8988T (cell line): ENCODE data around the gene DTX2.
"Not testable (repeated sequence)": the region's sequence is repeated elsewhere in the genome, so short reads cannot be mapped to it uniquely, and the experiment has no call there.

Experiments used
- DNase-seq: peaks from one replicate; pipeline ENCODE4 v3.0.0; 2011

Gene DTX2

GRCh38 chr7:76445577-76446008, 15.9 kb upstream of the DTX2 start:
- not testable (repeated sequence) for DNase-seq

DNA sequence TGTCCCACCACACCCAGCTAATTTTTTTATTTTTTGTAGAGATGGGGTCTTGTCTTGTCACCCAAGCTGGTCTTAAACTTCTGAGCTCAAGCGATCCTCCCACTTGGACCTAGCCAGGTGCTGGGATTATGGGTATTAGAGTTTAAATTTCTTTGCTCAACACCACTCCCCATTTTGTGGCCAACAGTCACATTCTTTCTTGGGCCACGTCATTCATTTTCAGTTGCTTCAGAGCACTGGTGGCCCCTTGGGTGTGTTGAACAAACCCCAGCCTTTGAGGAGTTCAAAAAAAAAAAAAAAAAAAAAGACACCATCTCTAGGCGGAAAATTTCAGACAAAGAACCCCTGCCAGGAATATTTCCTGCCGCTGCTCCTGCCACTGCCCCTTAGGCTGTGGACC, 4.5 kb upstream of the DTX2 start:
- DNase-seq = not testable (repeated sequence)

DNA sequence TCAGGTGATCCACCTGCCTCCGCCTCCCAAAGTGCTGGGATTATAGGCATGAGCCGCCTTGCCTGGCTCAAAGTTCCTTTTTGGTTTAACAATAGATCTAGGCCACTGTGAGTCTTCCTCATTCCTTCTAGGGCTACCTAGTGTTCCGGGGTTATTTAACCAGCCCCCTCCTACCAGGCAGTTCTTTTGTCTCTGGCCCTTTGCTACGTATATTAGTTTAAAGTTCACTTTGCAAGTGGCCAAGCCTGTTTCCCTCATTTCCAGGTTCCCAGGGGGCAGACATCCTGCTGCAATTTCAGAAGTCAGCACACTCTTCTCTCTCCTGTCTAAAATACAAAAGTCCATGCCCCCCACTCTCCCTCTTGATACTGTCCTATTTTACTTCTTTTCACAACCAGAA, 3.0 kb upstream of the DTX2 start:
- DNase-seq = not testable (repeated sequence)

DNA sequence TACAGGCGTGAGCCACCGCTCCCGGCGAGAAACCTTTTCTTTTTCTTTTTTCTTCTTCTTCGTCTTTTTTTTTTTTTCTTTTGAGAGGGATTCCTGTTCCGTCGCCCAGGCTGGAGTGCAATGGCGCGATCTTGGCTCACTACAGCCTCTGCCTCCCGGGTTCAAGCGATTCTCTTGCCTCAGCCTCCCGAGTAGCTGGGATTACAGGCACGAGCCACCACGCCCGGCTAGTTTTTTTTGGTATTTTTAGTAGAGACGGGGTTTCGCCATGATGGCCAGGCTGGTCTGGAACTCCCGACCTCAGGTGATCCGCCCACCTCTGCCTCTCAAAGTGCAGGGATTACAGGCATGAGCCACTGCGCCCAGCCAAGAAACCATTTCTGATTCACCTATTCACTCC, 742 bp upstream of the DTX2 start:
- not testable (repeated sequence) for DNase-seq

GRCh38 chr7:76462271-76462882, 868 bp downstream of the DTX2 start:
- DNase-seq = not testable (repeated sequence)

DNA sequence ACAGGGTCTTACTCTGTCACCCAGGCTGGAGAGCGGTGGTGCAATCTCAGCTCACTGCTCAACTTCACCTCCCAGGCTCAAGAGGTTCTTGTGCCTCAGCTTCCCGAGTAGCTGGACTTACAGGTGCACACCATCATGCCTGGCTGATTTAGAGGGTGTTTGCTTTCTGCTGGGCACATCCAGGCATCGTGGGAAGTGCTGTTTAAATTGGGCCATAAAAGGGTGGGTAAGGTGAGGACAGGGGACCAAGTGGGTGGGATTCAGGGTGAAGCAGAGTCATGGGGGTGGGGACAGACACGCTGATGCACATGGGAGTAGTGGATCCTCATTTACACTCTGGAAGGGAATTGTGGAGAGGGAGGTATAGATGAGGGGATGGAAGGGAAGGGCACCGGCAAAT, 3.5 kb downstream of the DTX2 start:
- not testable (repeated sequence) for DNase-seq

DNA sequence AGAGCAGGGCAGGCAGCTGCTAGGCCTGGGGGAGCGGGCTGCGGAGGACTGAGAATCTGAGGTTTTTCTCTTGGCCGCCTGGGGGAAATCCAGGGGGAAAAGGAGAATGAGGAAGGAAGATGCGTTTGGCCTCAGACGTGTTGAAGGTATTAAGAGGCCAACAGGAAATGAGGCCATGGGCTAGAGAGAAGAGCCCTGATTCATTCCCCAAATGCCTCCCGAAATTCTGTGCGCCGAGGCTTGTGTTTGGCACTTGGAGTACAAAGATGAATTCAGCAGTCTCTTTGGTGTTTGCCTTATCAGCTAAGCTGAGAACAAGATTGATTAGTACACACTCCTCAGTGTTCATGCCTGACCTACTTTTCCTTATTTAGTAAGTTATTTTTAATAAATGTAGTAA, 4.4 kb downstream of the DTX2 start:
- not testable (repeated sequence) for DNase-seq

DNA sequence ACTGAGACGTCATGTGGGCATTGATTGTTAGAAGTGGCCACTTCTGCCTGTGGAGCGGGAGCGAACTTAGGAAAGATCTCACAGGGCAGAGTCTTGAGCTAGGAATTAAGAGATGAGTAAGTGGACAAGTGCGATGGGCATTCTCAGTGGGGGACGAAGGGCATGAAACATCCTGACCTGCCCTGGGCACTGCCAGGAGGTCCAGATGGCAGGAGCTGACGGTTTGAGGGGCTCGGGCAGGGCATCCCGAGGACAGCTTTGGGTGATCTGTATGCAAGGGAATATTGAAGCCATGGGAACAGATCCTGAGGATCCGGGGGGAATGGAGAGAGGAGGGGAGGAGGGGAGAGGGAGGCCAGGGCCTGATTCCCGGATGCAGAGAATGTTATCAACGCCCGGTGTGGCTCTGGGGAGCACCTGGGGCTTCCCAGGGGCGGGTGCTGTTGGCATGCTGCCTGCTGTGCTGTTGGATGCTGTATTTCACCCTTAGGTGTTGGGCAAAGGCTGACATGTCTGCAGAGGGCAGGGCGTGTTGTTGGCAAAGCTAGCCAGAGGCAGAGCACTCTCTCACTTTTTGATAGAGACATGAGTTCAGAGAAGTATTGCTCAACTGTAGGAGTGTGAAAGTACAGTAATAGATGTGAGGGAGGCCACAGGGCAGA, 6.4 kb downstream of the DTX2 start:
- DNase-seq = peak; percentile 9

GRCh38 chr7:76471556-76472221, 10.2 kb downstream of the DTX2 start:
- not testable (repeated sequence) for DNase-seq

DNA sequence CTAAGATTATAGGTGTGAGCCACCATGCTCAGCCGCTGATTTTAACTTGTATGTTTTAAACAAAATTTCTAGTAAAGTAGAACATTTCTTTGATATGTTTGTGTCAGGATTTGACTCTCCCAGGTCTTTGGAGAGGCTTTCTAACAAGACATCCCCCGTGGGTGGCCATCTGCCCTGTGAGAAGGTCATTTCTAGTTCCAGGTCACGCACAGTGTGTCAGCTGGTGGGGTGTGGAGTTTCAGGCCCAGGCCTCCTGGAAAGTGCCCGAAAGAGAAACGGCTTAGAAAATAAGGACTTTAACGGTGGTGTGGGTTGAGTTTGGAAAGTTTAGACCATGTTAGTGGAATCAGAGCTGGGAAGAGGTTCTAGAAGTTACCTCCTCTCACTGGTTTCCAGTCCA, 11.6 kb downstream of the DTX2 start:
- not testable (repeated sequence) for DNase-seq

DNA sequence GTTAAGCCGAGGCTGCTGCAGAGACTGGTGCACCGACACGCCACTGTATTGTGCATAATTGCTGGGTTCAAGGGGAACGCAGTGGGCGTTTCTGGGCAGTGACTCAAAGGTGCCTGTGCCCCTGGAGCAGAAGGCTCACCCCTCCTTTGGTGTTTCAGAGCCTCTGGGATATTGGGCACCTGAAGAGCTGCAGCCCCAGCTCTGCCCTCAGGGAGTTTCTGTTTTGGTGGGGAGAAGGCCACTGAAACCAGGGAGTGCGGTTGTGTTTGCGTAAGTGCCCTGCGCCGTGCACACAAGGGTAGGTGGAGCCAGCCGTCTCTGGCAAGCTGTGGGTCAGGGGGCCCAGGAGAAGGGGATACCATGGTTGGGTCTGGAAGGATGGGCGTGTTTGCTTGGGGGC, 14.8 kb downstream of the DTX2 start:
- not testable (repeated sequence) for DNase-seq

DNA sequence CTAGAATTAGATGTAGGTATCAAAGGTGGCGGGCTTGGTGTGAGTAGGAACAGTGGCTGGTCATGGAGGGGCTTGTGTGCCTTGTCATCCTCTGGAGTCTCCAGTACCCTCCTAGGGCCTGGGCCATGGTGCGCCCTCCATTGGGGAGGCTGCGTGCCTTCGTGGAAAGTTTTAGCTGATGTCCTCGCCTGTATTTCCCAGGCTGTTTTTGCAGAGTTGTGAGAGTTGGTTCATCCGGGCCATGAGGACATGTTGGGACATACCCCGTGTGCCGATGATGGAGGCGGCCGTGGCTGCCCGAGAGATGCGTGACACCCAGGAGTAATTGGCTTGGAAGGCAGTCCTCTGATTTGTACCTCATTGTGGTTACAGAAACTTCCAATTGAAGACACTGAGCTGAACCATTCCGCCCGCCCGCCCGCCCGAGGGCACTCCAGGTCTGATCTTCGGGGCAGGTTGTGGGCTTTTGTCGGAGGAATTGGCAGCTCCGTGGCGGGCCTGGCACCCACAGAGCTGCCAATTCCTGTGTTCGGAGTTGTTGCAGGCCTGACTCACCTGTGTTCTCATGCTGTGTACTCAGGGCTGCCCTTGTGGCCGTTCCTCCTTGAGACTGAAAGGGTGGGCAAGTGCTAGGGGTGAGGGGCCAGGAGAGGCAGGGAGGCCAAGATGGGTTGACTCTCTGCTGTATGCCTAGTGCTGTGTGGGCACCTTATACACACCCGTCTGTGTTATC, 15.4 kb downstream of the DTX2 start:
- not testable (repeated sequence) for DNase-seq

- not testable (repeated sequence) for DNase-seq
Observed at GRCh38 chr7:76479628-76480027, 18.1 kb downstream of the DTX2 start.

- not testable (repeated sequence) for DNase-seq
Observed at GRCh38 chr7:76480403-76481253, 19.1 kb downstream of the DTX2 start.

DNA sequence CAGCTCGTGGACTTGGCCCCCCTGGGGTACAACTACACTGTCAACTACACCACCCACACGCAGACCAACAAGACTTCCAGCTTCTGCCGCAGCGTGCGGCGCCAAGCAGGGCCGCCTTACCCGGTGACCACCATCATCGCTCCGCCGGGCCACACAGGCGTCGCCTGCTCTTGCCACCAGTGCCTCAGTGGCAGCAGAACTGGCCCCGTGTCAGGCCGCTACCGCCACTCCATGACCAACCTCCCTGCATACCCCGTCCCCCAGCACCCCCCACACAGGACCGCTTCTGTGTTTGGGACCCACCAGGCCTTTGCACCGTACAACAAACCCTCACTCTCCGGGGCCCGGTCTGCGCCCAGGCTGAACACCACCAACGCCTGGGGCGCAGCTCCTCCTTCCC, 21.2 kb downstream of the DTX2 start:
- not testable (repeated sequence) for DNase-seq

GRCh38 chr7:76483081-76483480, 21.6 kb downstream of the DTX2 start:
- DNase-seq = not testable (repeated sequence)

- DNase-seq = not testable (repeated sequence)
Observed at GRCh38 chr7:76484456-76484855, 22.9 kb downstream of the DTX2 start.

GRCh38 chr7:76485822-76486610, 24.5 kb downstream of the DTX2 start:
- DNase-seq = not testable (repeated sequence)

DNA sequence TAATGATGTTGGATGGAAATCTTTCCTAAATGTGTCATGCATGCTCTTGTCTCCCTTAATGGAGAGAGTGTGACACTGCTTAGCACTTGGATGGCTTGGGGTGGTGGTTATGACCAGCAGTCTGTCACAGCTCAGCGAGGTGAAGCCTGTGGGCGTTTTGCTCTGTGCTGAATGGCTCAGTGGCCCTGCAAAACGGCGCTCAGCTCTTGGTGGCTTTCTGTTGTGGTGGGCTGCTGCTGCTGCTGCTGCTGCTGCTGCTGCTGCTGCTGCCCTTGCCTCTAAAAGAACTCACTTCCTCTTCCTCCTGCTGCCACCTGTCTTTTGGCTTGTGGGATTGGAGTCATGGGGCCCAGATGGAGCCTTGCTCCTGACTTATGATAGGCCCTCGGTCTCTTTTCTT, 25.1 kb downstream of the DTX2 start:
- not testable (repeated sequence) for DNase-seq

DNA sequence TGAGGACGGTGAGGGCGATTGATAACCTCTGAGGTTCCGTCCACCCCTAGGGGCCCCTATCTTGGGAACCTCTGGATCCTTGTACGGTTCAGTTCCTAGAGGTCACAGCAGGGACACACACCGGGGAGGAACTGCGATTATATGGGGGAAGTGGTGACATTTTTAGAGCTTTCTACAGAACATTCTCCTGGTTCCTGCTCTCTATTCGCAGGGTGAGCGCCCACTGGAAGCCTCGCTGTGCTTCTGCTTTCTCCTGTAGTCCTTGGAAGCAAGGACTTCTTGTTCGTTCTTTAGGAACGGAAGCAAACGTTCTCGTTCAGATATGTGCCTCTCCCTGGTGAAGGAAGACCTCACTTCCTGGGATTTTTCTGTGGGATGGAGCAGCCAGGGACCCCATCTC, 26.5 kb downstream of the DTX2 start:
- not testable (repeated sequence) for DNase-seq

GRCh38 chr7:76492139-76492538, 30.6 kb downstream of the DTX2 start:
- DNase-seq = not testable (repeated sequence)
